DMS114 treated with DMSO at 0.1 percent for 48 hours (cell line): ENCODE data around the gene SCMH1.
"Not testable (repeated sequence)": the region's sequence is repeated elsewhere in the genome, so short reads cannot be mapped to it uniquely, and the experiment has no call there.

Experiments used
- DNase-seq: peaks from one replicate; lab custom pipeline; 2025; ENCODE audit not compliant: unreplicated experiment; lab: John Stamatoyannopoulos, UW

SCMH1 gene

DNA sequence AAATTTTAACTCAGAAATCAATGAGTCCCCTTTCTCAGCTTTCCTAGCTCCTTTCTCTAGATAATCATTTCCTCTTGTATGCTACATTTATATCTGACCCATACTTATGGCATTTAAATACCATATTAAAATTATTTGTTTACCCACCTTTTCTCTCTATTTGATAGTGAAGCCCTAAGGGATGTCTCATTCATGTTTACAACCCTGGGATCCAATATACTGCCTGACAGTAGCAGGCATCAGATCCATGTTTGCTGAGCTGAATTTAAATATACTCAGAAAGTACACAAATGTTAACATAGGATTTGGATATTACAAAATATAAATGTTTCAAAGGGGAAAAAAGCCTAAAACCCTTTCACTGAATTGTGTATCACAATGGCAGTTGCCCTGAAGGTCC, 26.5 kb downstream of the SCMH1 start:
- DNase-seq = no peak

DNA sequence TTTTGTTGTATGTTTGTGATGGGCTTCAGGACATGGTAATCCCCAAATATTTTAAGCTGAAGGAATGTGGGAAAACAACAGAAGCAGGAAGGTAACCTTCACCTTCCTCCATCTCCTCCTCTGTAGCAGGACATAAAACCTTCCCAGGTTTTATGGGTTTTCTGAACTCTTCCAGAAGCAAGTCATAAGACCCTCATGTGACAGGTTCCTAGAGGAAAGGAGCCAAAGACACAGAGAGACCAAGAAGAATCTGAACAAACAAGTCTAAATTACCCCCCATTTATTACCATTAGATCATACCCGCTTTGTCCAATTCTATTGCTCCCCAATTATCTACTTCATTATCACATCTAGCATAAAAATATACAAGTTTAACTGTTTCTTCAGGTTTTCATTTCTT, 28.8 kb downstream of the SCMH1 start:
- DNase-seq = no peak

DNA sequence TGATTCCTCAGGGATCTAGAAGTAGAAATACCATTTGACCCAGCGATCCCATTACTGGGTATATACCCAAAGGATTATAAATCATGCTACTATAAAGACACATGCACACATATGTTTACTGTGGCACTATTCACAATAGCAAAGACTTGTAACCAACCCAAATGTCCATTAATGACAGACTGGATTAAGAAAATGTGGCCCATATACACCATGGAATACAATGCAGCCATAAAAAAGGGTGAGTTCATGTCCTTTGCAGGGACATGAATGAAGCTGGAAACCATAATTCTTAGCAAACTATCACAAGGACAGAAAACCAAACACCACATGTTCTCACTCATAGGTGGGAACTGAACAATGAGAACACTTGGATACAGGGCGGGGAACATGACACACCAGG, 30.5 kb downstream of the SCMH1 start:
- DNase-seq = not testable (repeated sequence)

DNA sequence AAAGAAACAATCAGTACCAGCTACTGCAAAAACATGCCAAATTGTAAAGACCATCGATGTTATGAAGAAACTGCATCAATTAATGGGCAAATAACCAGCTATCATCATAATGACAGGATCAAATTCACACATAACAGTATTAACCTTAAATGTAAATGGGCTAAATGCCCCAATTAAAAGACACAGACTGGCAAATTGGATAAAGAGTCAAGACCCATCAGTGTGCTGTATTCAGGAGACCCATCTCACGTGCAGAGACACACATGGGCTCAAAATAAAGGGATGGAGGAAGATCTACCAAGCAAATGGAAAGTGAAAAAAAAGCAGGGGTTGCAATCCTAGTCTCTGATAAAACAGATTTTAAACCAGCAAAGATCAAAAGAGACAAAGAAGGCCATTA, 35.1 kb downstream of the SCMH1 start:
- not testable (repeated sequence) for DNase-seq

DNA sequence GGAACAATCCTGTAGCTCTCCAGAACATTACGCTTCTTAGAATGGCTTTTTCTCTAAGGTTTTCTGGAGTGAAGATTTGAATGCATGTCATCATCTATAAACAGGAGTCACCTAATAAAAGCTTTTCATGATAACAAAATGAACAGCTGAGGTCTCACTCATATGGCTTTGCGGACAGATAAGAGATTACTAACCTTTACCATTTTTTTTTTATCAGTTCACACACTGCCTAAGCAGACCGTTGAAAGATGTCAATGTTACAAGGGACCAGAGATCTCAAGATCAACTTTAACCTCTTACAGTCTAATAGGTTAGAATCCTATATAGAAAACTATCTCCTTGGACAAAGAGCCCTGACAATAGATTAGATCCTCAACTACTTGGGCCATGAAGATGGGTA, 41.4 kb downstream of the SCMH1 start:
- no peak for DNase-seq

DNA sequence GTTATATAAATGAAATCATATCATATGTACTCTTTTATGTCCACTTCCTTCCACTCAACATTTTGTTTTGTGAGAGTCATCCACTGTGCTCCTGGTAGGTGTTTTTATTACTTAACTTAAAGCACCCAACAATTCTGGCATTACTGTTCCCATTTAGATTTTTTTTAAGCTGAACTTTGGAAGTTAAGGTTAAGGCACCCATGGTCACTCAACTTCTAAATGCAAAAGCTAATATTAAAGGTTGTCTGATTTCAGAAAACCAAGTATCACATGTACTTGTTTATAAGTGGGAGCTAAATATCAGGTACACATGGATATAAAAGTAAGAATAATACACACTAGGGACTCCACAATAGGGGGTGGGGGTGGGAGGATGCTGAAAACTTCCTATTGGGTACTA, 42.7 kb downstream of the SCMH1 start:
- DNase-seq = no peak

DNA sequence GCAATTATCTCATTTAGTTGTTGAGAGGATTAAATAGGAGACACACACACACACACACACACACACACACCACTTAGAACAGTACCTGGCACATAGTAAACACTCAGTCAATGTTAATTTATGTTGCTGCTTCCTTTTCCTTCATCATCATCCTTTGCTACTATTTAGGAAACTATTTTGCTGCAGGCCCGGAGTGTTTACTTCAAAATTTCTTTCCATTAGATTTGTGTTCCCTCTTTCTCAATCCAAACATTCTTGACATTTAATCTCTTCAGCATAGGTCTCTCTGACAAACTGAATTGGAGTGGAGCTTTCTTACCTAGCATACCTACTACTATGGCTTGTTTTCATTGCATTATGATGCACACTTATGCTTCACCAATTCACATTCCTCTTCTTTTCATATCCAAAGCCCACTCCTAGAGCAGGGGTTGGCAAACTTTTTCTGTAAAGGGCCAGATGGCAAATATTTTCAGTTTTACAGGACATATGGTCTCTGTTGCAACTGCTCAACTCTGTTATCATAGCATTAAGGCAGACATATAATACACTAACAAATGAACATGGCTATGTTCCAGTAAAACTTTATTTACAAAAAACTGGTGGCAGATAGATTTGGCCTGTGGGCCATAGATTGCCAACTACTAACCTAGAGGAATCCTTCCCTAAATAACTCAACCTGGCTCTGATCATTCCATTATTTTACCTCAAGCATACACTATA, 49.5 kb downstream of the SCMH1 start:
- no peak for DNase-seq

DNA sequence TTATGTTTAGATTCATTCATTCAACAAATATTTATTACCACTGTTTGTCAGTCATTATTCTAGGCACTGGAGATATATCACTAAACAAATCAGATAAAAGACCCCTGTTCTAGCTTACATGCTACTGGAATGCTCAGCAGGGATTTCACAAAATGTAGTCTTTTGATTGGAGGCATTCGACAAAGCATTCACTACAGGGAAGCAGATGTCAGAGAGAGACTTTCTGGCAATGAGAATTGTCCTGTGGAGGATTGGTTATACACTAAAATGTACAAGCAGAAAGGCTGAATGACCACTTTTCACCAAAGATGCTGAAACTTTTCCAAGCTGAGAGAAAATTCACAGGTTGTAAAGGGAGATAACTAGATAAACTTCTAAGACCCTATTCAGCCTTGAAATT, 57.7 kb downstream of the SCMH1 start:
- DNase-seq = no peak

DNA sequence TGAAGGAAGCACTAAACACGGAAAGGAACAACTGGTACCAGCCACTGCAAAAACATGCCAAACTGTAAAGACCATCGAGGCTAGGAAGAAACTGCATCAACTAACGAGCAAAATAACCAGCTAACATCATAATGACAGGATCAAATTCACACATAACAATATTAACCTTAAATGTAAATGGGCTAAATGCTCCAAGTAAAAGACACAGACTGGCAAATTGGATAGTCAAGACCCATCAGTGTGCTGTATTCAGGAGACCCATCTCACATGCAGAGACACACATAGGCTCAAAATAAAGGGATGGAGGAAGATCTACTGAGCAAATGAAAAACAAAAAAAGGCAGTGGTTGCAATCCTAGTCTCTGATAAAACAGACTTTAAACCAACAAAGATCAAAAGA, 63.9 kb downstream of the SCMH1 start:
- DNase-seq = not testable (repeated sequence)

DNA sequence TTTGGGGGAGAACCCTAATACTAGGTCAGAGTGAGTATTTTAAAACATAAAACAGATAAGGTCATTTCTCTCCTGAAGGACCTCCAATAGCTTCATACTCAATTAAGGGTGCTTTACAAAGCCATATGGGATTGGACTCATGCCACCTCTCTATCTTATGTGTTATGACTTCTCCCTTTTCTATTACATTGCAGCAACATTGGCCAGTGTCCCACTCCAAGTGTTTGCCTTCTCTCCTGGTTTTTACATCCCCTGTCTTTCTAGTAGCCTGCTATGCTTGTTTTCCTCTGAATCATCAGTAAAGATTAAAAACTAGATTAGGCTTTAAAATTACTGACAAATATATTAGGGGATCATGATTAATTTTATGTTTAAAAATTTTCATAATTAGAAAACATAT, 66.6 kb downstream of the SCMH1 start:
- no peak for DNase-seq

DNA sequence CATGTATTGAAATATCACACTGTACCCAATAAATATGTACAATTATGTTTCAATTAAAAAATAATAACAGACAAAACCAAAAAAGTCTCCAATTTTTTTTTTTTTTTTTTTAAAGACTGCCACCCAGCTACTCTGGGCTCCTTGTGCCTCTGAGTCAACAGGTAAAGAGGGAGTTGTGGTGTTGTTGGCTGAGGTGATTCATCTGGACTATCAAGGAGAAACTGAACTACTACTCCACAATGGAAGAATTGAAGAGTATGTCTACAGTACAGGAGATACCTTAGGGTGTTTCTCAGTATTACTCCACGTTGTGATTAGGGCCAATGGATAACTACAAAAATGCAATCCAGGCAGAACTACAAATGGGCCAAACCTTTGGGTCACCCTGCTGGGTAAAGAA, 67.9 kb downstream of the SCMH1 start:
- DNase-seq = no peak

DNA sequence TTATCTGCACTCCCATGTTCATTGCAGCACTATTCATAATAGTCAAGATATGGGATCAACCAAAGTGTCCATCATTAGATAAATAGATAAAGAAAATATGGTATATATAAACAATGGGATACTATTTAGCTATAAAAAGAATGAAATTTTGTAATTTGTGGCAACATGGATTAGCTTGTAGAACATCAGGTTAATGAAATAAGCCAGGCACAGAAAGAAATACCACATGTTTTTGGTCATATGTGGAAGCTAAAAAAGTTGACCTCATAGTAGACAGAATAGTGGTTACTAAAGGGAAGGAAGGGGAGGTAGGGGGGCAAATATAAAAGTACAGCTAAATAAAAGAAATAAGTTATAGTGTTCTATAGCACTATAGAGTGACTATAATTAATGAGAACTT, 68.5 kb downstream of the SCMH1 start:
- no peak for DNase-seq

DNA sequence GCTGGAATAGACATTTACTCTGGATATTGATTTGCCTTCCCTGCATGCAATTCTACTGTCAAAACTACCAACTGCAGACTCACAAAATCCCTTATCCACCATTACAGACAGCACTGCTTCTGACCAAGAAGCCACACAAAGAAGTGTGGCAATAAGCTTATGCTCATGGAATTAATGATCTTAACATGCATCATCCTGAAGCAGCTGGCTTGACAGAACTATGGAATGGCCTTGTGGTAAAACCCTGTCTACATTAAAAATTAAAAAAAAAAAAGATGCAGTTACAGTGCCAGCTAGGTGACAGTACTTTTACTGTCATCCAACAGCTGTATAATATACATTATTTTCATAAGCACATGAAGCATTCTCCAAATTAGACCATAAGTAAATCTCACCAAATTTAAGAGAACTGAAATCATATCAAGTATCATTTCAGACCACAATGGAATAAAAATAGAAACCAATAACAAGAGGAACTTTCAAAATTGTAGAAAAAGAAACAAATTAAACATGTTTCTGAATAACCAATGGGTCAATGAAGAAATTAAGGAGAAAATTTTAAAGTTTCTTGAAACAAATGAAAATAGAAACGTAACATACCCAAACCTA, 70.7 kb downstream of the SCMH1 start:
- no peak for DNase-seq

DNA sequence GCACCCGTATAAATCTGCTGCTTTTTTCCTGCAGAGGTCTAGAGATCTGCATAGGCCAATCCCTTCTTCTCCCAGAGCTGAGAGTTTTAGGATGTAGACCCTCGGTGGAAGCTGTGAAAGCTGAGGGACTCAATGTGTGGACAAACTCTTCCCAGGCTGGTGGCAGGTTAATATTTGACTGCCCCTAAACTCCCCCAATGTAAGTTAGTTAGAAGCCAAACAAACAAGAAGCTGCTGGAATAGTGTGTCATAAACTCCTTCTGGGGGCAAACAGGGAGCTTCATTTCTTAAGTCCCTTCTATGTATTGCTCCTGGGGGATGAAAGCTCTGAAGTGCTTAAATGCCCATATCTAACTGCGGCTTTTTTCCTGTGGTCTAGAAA, 72.3 kb downstream of the SCMH1 start:
- no peak for DNase-seq

DNA sequence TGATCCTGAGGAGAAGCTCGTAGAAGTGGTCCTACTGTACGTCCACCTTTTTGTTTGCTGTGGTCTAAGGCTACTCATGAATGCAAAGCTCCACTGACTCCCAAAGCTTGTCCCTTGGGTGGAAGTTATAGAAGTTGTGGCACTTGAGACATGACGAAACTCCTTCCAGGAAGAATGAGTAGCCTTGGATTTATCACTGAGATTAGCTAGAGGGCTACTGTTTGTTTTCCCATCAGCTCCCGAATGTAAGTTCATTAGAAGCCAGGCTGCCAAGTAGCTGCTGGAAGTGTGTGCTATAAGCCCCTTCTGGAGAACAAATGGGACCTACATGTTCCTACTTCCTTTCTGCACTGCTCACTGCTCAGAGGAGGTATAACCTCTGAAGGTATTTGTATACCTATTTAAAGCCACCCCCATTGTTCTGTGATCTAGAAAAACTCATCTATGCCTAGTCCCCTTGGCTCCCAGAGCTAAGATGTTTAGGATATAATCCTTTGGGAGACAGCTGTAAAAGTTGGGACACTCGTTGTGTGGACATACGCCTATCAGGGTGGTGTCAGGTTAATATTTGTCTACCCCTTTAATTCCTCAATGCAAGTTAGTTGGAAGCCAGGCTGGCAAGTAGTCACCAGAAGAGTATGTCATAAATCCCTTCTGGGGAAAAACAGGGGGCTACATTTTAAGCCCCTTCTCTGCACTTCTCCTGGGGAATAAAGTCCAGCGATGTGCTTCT, 72.9 kb downstream of the SCMH1 start:
- DNase-seq = no peak

DNA sequence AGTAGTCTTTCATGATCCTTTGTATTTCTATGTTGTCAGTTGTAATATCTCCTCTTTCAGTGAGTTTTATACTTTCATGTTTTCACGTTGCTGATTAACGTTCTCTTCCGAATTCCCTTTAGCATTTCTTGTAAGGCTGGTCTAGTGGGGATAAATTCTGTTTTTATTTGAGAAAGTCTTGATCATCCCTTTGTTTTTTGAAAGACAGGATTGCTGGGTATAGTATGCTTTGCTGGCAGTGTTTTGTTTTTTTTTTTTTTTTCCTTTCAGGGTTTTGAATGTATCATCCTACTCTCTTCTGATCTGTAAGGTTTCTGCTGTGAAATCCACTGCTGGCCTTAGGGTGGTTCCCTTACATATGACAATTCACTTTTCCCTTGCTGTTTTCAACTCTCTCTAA, 74.4 kb downstream of the SCMH1 start:
- DNase-seq = no peak

DNA sequence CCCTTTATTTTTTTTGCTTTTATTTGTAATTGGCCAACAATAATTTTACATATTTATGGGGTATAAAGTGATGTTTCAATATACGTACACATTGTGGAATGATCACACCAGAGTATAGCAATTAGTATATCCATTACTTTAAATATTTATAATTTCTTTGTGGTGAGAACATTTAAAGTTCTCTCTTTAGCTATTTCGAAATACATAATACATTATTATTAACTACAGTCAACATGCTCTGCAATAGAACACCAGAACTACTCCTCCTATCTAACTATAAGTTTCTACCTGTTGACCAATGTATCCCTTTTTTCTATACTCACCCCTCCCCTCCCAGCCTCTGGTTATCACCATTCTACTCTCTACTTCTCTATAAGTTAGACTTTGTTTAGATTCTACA, 77.4 kb downstream of the SCMH1 start:
- no peak for DNase-seq

DNA sequence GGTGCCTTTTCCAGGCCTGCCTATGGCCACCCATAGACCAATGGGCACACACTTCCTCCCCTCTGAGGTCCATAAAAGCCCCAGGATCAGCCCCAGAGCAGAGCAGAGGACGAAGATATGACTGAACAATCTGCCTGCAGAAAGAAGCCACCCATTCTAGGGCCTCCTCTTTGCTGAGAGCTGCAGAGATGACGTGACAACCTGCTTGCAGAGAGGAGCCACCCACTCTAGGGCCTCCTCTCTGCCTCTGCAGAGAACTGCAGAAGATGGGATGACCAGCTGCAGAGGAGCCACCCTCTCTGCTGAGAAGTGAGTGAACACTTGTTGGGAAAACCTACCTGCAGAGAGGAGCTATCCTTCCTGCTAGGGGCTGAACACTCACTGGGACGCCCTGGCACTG, 79.7 kb downstream of the SCMH1 start:
- no peak for DNase-seq

DNA sequence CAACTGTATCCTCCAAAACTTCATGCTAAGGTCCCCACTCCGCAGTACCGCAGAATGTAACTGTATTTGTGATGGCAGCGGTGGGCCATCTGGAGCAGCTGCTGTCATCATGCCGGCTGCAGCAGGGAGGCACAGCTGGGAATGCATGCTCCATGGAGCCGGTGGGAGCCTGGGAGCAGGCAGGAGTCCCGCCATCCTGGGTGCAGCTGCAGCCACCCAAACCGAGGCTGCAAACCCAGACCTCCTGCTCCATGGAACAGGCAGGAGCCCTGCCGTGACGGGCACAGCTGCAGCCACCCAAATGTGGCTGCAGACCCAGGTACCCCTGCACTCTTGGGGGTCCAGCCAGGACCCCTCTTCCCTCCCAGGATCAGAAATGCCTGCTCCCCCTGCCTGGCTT, 80.3 kb downstream of the SCMH1 start:
- no peak for DNase-seq

DNA sequence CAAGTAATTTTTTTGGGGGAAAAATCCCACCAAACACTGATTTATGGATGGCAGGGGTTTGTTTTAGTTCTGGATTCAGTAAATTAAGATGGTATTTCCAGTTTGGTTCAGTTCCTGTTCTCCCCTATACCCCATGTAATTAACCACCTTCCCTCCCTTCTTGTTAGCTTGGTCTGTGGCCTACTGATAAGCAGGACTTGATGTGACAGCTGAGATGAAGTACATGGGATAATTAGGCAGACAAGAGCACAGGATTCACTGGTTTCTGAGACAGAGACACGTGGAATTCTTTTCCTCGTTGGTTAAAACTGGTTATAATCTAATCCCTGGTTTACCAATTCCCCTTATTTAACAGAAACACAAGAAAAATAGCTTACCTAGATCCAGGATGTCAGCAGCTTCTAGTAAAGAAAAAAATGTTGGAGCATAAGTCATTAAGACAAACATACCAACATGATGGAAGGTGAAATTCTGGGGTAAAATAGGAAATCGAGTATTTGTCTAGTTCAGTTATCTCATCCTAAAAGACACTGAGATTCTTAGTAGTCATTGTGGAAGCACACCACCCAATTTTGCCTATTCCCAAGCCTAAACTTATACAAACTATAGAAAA, 81.5 kb downstream of the SCMH1 start:
- no peak for DNase-seq

DNA sequence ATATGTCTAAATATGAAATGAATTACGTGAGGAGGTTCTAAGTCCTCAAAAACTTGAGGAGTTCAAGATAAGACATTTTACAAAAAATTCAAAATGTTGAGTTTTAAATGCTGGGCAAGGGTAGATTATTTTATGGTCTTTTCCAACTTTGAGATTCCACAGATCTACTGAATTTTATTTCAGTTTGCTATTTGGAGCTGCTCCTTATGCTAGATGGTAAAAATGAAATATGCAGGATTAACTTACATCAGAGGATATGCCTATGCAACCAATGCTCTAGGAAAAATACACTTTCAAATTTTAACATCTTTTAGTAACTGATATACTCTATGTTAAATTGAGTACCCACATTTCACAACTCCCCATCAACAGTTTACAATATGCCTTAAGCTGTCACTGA, 83.1 kb downstream of the SCMH1 start:
- no peak for DNase-seq
